SK-N-SH (cell line): ENCODE results near the gene NRP2. TPM values are rescaled to one million over a fixed set of nuclear protein-coding genes. Genes with fewer than 3 reads are reported as not detected.

Experiments used
- CTCF ChIA-PET: fragments of 300-600, 350-600 bp; formaldehyde crosslinking; extraction: SDS; loops from one replicate; lab custom pipeline; 2021; lab: Yijun Ruan, JAX
- POLR2A ChIA-PET: fragments of 350-600 bp; sonication (Branson Sonifier 250); formaldehyde crosslinking; extraction: SDS; loops from one replicate; lab custom pipeline; 2020; ENCODE audit warnings: antibody characterized with exemption, inconsistent platforms; lab: Yijun Ruan, JAX
- DNase-seq: peaks from one replicate; pipeline ENCODE4 v3.0.0; 2012
- H2AFZ ChIP-seq: fragments of 200-600 bp; sonication (generic); 2 replicates; pipeline ENCODE4 v1.8.1; 2016; ENCODE audit warnings: antibody characterized with exemption, mild to moderate bottlenecking, low read depth
- H3F3A ChIP-seq: fragments of 200-600 bp; sonication (generic); replicated peaks from 2 replicates; pipeline ENCODE3; 2016; ENCODE audit warnings: antibody characterized with exemption, mild to moderate bottlenecking; ENCODE audit not compliant: insufficient read depth
- H3K27ac ChIP-seq, 2 experiments: fragments of 200-500 bp in 1 of 2; fragments of 200-600 bp in 1 of 2; sonication (Bioruptor generic) in 1 of 2; sonication (generic), shearing (Covaris generic) in 1 of 2; 2 replicates each; pipeline versions ENCODE4 v1.5.1 to v1.6.1; 2014 to 2016; ENCODE audit warnings: low read depth in 2 of 2, inconsistent platforms in 1 of 2, low read length in 1 of 2, mild to moderate bottlenecking in 1 of 2, mixed read lengths in 1 of 2
- H3K27me3 ChIP-seq: fragments of 200-600 bp; sonication (generic), shearing (Covaris generic); 2 replicates; pipeline ENCODE4 v1.6.1; 2016; ENCODE audit warnings: mixed run types; ENCODE audit not compliant: insufficient read depth
- H3K36me3 ChIP-seq, 2 experiments: fragments of 200-500 bp in 1 of 2; fragments of 200-600 bp in 1 of 2; sonication (Bioruptor generic) in 1 of 2; sonication (generic) in 1 of 2; replicated peaks in 1 of 2; 2 replicates each; pipeline versions ENCODE3 to v1.5.1; 2014 to 2016; ENCODE audit warnings: low read length in 1 of 2, mild to moderate bottlenecking in 1 of 2; ENCODE audit not compliant: insufficient read depth in 2 of 2, control insufficient read depth in 1 of 2
- H3K4me1 ChIP-seq, 2 experiments: fragments of 200-500 bp in 1 of 2; fragments of 200-600 bp in 1 of 2; sonication (Bioruptor generic) in 1 of 2; sonication (generic), shearing (Covaris generic) in 1 of 2; 2 replicates each; pipeline versions ENCODE4 v1.5.1 to v1.6.1; 2014 to 2016; ENCODE audit warnings: low read depth in 1 of 2, low read length in 1 of 2, mixed run types in 1 of 2; ENCODE audit not compliant: insufficient read depth in 2 of 2, control insufficient read depth in 1 of 2
- H3K4me2 ChIP-seq: fragments of 200-600 bp; sonication (generic), shearing (Covaris generic); 2 replicates; pipeline ENCODE4 v1.6.1; 2017; ENCODE audit warnings: mixed run types
- H3K4me3 ChIP-seq, 2 experiments: fragments of 200-500 bp in 1 of 2; fragments of 200-600 bp in 1 of 2; sonication (Bioruptor generic) in 1 of 2; sonication (generic), shearing (Covaris generic) in 1 of 2; 2 replicates each; pipeline versions ENCODE4 v1.5.1 to v1.8.1; 2014 to 2016; ENCODE audit warnings: low read depth in 2 of 2, inconsistent platforms in 1 of 2, low read length in 1 of 2, mild to moderate bottlenecking in 1 of 2, mixed read lengths in 1 of 2, moderate library complexity in 1 of 2
- H3K79me2 ChIP-seq: fragments of 200-600 bp; sonication (generic); 2 replicates; pipeline ENCODE4 v1.8.1; 2017; ENCODE audit warnings: mild to moderate bottlenecking; ENCODE audit not compliant: insufficient read depth
- H3K9ac ChIP-seq: fragments of 200-600 bp; sonication (generic); 2 replicates; pipeline ENCODE4 v1.6.1; 2017; ENCODE audit warnings: mixed run types
- H3K9me2 ChIP-seq: fragments of 200-600 bp; sonication (generic); 2 replicates; pipeline ENCODE4 v1.6.1; 2017; ENCODE audit warnings: mixed run types
- H3K9me3 ChIP-seq: fragments of 200-600 bp; sonication (generic); 2 replicates; pipeline ENCODE4 v1.6.1; 2017; ENCODE audit warnings: mixed run types, mild to moderate bottlenecking, moderate library complexity
- H4K20me1 ChIP-seq: fragments of 200-600 bp; sonication (generic); 2 replicates; pipeline ENCODE4 v1.6.1; 2017; ENCODE audit warnings: mild to moderate bottlenecking, mixed run types; ENCODE audit not compliant: insufficient read depth
- CHD2 ChIP-seq: fragments of 150-350 bp; IDR thresholded peaks from 2 replicates; pipeline ENCODE4 v1.6.1; 2018; ENCODE audit warnings: low read length; ENCODE audit not compliant: partially characterized antibody
- ELF1 ChIP-seq: IDR thresholded peaks from 2 replicates; pipeline ENCODE4 v1.4.0; 2012
- EP300 ChIP-seq, 2 experiments: IDR thresholded peaks; 2 replicates each; pipeline versions ENCODE4 v1.4.0 to v1.6.1; 2012; ENCODE audit warnings: borderline replicate concordance in 1 of 2, low read depth in 1 of 2, low read length in 1 of 2
- FOSL2 ChIP-seq: IDR thresholded peaks from 2 replicates; pipeline ENCODE4 v1.4.0; 2012; ENCODE audit warnings: low read depth, mild to moderate bottlenecking, moderate library complexity, borderline replicate concordance
- JUND ChIP-seq: IDR thresholded peaks from 2 replicates; pipeline ENCODE4 v1.4.0; 2012
- MEF2A ChIP-seq: IDR thresholded peaks from 2 replicates; pipeline ENCODE4 v1.4.0; 2012; ENCODE audit warnings: low read depth, borderline replicate concordance
- MXI1 ChIP-seq: IDR thresholded peaks from 2 replicates; pipeline ENCODE4 v1.6.1; 2012; ENCODE audit warnings: mild to moderate bottlenecking, low read depth, low read length, improper control_type of control experiment
- NFIC ChIP-seq: IDR thresholded peaks from 2 replicates; pipeline ENCODE4 v1.4.0; 2012; ENCODE audit warnings: borderline replicate concordance
- NRF1 ChIP-seq: IDR thresholded peaks from 2 replicates; pipeline ENCODE4 v1.6.1; 2012; ENCODE audit warnings: low read depth, mild to moderate bottlenecking, low read length
- POLR2AphosphoS5 ChIP-seq: IDR thresholded peaks from 2 replicates; pipeline ENCODE4 v1.6.1; 2012; ENCODE audit warnings: low read depth, low read length
- RAD21 ChIP-seq: IDR thresholded peaks from 2 replicates; pipeline ENCODE4 v1.6.1; 2012; ENCODE audit warnings: mild to moderate bottlenecking, low read length
- RFX5 ChIP-seq: IDR thresholded peaks from 2 replicates; pipeline ENCODE4 v1.6.1; 2012; ENCODE audit warnings: mild to moderate bottlenecking, improper control_type of control experiment, low read length
- TCF12 ChIP-seq: IDR thresholded peaks from 2 replicates; pipeline ENCODE4 v1.4.0; 2012
- TEAD4 ChIP-seq: IDR thresholded peaks from 2 replicates; pipeline ENCODE4 v1.4.0; 2012; ENCODE audit warnings: mild to moderate bottlenecking, borderline replicate concordance; ENCODE audit not compliant: insufficient read depth
- YY1 ChIP-seq: IDR thresholded peaks from 2 replicates; pipeline ENCODE4 v1.4.0; 2012; ENCODE audit warnings: low read depth, mild to moderate bottlenecking
- WGBS: methylation state at CpG from one replicate; pipeline ENCODE4 v1.1.6; 2017; ENCODE audit warnings: low lambda C conversion rate; 5-methylcytosine and 5-hydroxymethylcytosine counted together
- polyA plus RNA-seq, 3 experiments: library from polyadenylated mRNA; depleted of rRNA; stranded (reverse); fragments of >200 nt; gene quantifications; 2 replicates each; pipeline ENCODE4 v1.2.3, GENCODE V29; 2012
- TF ChIP-seq, protein P1 (sequence below): IDR thresholded peaks from 2 replicates; pipeline ENCODE4 v1.4.0; 2012; ENCODE audit warnings: low read depth, borderline replicate concordance
- TF ChIP-seq, protein P2 (sequence below): IDR thresholded peaks from 2 replicates; pipeline ENCODE4 v1.6.1; 2012; ENCODE audit warnings: mild to moderate bottlenecking, low read depth, low read length, moderate library complexity
- TF ChIP-seq, protein P3 (sequence below): IDR thresholded peaks from 2 replicates; pipeline ENCODE4; 2012
- TF ChIP-seq, protein P4 (sequence below): fragments of 150-350 bp; IDR thresholded peaks from 2 replicates; pipeline ENCODE4 v1.6.1; 2017; ENCODE audit warnings: antibody characterized with exemption, low read length, low read depth, borderline replicate concordance
- TF ChIP-seq, protein P5 (sequence below): IDR thresholded peaks from 2 replicates; pipeline ENCODE4 v1.4.0; 2012; ENCODE audit warnings: low read depth, borderline replicate concordance

NRP2 gene
- polyA plus RNA-seq, 1 of the 3 experiments (the other 2 are of a cell fraction), result 68.8 TPM

DNA sequence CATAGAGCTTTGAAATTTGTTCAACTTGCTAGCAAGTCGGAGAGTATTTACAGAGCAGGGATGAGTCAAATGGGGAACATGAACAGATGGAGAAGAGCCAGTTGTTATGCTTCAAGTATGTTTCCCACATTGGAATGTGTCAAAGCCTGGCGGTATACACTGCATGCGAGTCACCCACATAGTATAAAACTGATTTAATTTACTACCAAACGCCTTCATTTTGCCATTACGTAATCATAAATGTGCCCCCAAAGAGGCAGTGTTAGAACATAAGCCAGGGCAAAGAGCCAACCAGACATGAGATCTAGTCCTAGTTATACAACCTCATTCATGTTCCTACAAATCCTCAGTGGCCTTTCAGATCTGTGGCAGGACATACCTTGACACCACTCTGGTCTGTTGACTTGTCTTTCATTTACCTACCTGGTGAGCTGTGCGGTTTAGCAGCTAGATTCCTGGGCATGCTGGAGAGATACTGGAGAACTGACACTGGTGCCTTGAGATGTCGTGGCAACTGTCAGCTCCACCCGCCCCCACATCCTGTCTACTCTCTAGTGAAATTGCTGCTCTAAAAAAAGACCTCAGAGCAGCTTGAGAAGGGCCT is 21.7 kb upstream of the NRP2 start:
- Histone ChIP-seq H3K4me2 (peak overlapping the region; percentile 62), H3K27ac (peak overlapping the region in 1 of 2 experiments; percentile 68; a peak in 2 of 4 replicates), H3F3A (peaks cover 15% of the 10 kb centered on the region), H3K36me3 (no peaks in the 10 kb centered on the region), H2AFZ (peak overlapping the region; percentile 30), H3K4me1 (peaks cover 3 to 27% of the 10 kb centered on the region in 2 experiments), H3K27me3 (no peaks in the 10 kb centered on the region), H3K9me2 (no peaks in the 10 kb centered on the region), H3K4me3 (no peak overlapping the region), H4K20me1 (no peaks in the 10 kb centered on the region), H3K79me2 (no peaks in the 10 kb centered on the region), H3K9me3 (no peaks in the 10 kb centered on the region), H3K9ac (no peak overlapping the region)
- CTCF ChIA-PET, result interaction anchor here (1.2 kb wide), 1 partner anchor 15 kb away, joined by 5 read pairs; no protein-coding TSS in a partner anchor
- POLR2A ChIA-PET, result no interaction called here
- 34% methylated on average over 8 of the region's 8 CpGs for WGBS
- no peak for DNase-seq
- TF ChIP-seq MXI1 (no peak), NFIC (peak; percentile 62; the same call in 1 of the 2 replicates), FOSL2 (peak; percentile 55; the same call in 1 of the 2 replicates), POLR2AphosphoS5 (no peak), JUND (peak; percentile 56), ELF1 (no peak), TEAD4 (peak; percentile 36; the same call in 1 of the 2 replicates), MEF2A (no peak), TCF12 (peak; percentile 76), RFX5 (no peak), NRF1 (no peak), CHD2 (no peak), EP300 (IDR thresholded peaks at IDR 0.05; ENCODE audit: borderline replicate concordance in 1 of 2, low read depth in 1 of 2, low read length in 1 of 2) (peak in 1 of 2 experiments; percentile 12; a peak in 1 of 4 replicates), YY1 (no peak), RAD21 (no peak)
- TF ChIP-seq, protein P1, sequence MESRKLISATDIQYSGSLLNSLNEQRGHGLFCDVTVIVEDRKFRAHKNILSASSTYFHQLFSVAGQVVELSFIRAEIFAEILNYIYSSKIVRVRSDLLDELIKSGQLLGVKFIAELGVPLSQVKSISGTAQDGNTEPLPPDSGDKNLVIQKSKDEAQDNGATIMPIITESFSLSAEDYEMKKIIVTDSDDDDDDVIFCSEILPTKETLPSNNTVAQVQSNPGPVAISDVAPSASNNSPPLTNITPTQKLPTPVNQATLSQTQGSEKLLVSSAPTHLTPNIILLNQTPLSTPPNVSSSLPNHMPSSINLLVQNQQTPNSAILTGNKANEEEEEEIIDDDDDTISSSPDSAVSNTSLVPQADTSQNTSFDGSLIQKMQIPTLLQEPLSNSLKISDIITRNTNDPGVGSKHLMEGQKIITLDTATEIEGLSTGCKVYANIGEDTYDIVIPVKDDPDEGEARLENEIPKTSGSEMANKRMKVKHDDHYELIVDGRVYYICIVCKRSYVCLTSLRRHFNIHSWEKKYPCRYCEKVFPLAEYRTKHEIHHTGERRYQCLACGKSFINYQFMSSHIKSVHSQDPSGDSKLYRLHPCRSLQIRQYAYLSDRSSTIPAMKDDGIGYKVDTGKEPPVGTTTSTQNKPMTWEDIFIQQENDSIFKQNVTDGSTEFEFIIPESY, result no peak
- TF ChIP-seq, protein P2, sequence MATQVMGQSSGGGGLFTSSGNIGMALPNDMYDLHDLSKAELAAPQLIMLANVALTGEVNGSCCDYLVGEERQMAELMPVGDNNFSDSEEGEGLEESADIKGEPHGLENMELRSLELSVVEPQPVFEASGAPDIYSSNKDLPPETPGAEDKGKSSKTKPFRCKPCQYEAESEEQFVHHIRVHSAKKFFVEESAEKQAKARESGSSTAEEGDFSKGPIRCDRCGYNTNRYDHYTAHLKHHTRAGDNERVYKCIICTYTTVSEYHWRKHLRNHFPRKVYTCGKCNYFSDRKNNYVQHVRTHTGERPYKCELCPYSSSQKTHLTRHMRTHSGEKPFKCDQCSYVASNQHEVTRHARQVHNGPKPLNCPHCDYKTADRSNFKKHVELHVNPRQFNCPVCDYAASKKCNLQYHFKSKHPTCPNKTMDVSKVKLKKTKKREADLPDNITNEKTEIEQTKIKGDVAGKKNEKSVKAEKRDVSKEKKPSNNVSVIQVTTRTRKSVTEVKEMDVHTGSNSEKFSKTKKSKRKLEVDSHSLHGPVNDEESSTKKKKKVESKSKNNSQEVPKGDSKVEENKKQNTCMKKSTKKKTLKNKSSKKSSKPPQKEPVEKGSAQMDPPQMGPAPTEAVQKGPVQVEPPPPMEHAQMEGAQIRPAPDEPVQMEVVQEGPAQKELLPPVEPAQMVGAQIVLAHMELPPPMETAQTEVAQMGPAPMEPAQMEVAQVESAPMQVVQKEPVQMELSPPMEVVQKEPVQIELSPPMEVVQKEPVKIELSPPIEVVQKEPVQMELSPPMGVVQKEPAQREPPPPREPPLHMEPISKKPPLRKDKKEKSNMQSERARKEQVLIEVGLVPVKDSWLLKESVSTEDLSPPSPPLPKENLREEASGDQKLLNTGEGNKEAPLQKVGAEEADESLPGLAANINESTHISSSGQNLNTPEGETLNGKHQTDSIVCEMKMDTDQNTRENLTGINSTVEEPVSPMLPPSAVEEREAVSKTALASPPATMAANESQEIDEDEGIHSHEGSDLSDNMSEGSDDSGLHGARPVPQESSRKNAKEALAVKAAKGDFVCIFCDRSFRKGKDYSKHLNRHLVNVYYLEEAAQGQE, result no peak
- TF ChIP-seq, protein P3, sequence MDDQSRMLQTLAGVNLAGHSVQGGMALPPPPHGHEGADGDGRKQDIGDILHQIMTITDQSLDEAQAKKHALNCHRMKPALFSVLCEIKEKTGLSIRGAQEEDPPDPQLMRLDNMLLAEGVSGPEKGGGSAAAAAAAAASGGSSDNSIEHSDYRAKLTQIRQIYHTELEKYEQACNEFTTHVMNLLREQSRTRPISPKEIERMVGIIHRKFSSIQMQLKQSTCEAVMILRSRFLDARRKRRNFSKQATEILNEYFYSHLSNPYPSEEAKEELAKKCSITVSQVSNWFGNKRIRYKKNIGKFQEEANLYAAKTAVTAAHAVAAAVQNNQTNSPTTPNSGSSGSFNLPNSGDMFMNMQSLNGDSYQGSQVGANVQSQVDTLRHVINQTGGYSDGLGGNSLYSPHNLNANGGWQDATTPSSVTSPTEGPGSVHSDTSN, result peak; percentile 55
- TF ChIP-seq, protein P4, sequence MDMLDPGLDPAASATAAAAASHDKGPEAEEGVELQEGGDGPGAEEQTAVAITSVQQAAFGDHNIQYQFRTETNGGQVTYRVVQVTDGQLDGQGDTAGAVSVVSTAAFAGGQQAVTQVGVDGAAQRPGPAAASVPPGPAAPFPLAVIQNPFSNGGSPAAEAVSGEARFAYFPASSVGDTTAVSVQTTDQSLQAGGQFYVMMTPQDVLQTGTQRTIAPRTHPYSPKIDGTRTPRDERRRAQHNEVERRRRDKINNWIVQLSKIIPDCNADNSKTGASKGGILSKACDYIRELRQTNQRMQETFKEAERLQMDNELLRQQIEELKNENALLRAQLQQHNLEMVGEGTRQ, result no peak
- TF ChIP-seq, protein P5, sequence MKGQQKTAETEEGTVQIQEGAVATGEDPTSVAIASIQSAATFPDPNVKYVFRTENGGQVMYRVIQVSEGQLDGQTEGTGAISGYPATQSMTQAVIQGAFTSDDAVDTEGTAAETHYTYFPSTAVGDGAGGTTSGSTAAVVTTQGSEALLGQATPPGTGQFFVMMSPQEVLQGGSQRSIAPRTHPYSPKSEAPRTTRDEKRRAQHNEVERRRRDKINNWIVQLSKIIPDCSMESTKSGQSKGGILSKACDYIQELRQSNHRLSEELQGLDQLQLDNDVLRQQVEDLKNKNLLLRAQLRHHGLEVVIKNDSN, result no peak
